HCT116 (cell line): Measurements from ENCODE around the gene ETFDH. TPM values are rescaled to one million over a fixed set of nuclear protein-coding genes. Genes with fewer than 3 reads are reported as not detected.

ENCODE experiments used
- ATAC-seq: fragments of 200-7000 bp; cut with Tn5 transposase; 2 replicates; pipeline ENCODE4 v1.9.1; 2020; ENCODE audit warnings: mild to moderate bottlenecking, moderate library complexity
- BruUV-seq: library from RNA; stranded (reverse); fragments of 400-500 nt; replicated peaks from 2 replicates; lab custom pipeline; 2021; lab: Mats Ljungman, UMichigan
- CTCF ChIA-PET: fragments of 300-600 bp; sonication (Branson Sonifier 250); formaldehyde crosslinking; loops from one replicate; lab custom pipeline; 2021; ENCODE audit warnings: antibody characterized with exemption; lab: Charles Lee
- POLR2A ChIA-PET: fragments of 300-600, 350-600 bp; sonication (Branson Sonifier 250); formaldehyde crosslinking; loops from one replicate; lab custom pipeline; 2021; ENCODE audit warnings: antibody characterized with exemption; lab: Charles Lee
- RAD21 ChIA-PET, 2 experiments: fragments of 300-600 bp; sonication (Branson Sonifier 250); formaldehyde crosslinking; loops; one replicate each; lab custom pipeline; 2023; ENCODE audit warnings: low total read pairs in 2 of 2; ENCODE audit not compliant: uncharacterized antibody in 2 of 2, unreplicated experiment in 2 of 2, low non-redundant PET in 1 of 2; lab: Charles Lee
- DNase-seq: peaks from one replicate; pipeline ENCODE4 v3.0.0-alpha.2; 2010; ENCODE audit warnings: low read depth, low spot score
- H2AFZ ChIP-seq: fragments of 200-600 bp; shearing (Covaris generic), sonication (generic); 2 replicates; pipeline ENCODE4 v1.6.1; 2017; ENCODE audit warnings: low read depth, mixed run types, mixed read lengths, antibody characterized with exemption, low read length; ENCODE audit not compliant: poor library complexity, severe bottlenecking
- H3K27ac ChIP-seq: 2 replicates; pipeline ENCODE4 v1.5.1; 2012; ENCODE audit warnings: low read depth, low read length
- H3K27me3 ChIP-seq: fragments of 200-600 bp; sonication (generic); 2 replicates; pipeline ENCODE4 v1.6.1; 2016; ENCODE audit warnings: mixed run types, low read length, mixed read lengths; ENCODE audit not compliant: insufficient read depth
- H3K36me3 ChIP-seq, 2 experiments: fragments of 200-500 bp in 1 of 2; fragments of 200-600 bp in 1 of 2; sonication (Bioruptor generic) in 1 of 2; sonication (generic) in 1 of 2; 2 replicates each; pipeline versions ENCODE4 v1.5.1 to v1.6.1; 2014 to 2016; ENCODE audit warnings: low read length in 2 of 2, inconsistent platforms in 1 of 2, mixed read lengths in 1 of 2, mixed run types in 1 of 2; ENCODE audit not compliant: insufficient read depth in 2 of 2, control insufficient read depth in 1 of 2
- H3K4me1 ChIP-seq, 2 experiments: fragments of 200-600 bp in 1 of 2; sonication (generic) in 1 of 2; 2 replicates each; pipeline versions ENCODE4 v1.5.1 to v1.6.1; 2012 to 2017; ENCODE audit warnings: low read length in 2 of 2, inconsistent platforms in 1 of 2, mild to moderate bottlenecking in 1 of 2, mixed read lengths in 1 of 2, mixed run types in 1 of 2, moderate library complexity in 1 of 2; ENCODE audit not compliant: insufficient read depth in 2 of 2, control insufficient read depth in 1 of 2
- H3K4me2 ChIP-seq: fragments of 200-600 bp; sonication (generic); 2 replicates; pipeline ENCODE4 v1.6.1; 2017; ENCODE audit warnings: mixed run types, low read length, mixed read lengths
- H3K4me3 ChIP-seq, 2 experiments: fragments of 200-600 bp in 1 of 2; sonication (generic) in 1 of 2; replicated peaks in 1 of 2; 2 replicates each; pipeline ENCODE4 v1.5.1; 2011 to 2016; ENCODE audit warnings: low read length in 2 of 2, control low read depth in 1 of 2, low read depth in 1 of 2, mild to moderate bottlenecking in 1 of 2, mixed read lengths in 1 of 2, mixed run types in 1 of 2
- H3K79me2 ChIP-seq: fragments of 200-600 bp; sonication (generic); 2 replicates; pipeline ENCODE4 v1.6.1; 2017; ENCODE audit warnings: mild to moderate bottlenecking, mixed run types, low read length, moderate library complexity, mixed read lengths; ENCODE audit not compliant: insufficient read depth
- H3K9ac ChIP-seq: fragments of 200-600 bp; sonication (generic); 2 replicates; pipeline ENCODE4 v1.6.1; 2016; ENCODE audit warnings: low read length, mixed read lengths
- H3K9me2 ChIP-seq: fragments of 200-600 bp; sonication (generic), shearing (Covaris generic); 2 replicates; pipeline ENCODE4 v1.6.1; 2017; ENCODE audit warnings: mixed run types, mild to moderate bottlenecking, moderate library complexity; ENCODE audit not compliant: insufficient read depth
- H3K9me3 ChIP-seq, 2 experiments: fragments of 200-500 bp in 1 of 2; fragments of 200-600 bp in 1 of 2; sonication (Bioruptor generic) in 1 of 2; sonication (generic) in 1 of 2; 2 replicates each; pipeline ENCODE4 v1.6.1; 2014 to 2017; ENCODE audit warnings: low read length in 2 of 2, mixed read lengths in 2 of 2, inconsistent platforms in 1 of 2, low read depth in 1 of 2, mild to moderate bottlenecking in 1 of 2, mixed run types in 1 of 2, moderate library complexity in 1 of 2; ENCODE audit not compliant: control insufficient read depth in 1 of 2, insufficient read depth in 1 of 2
- H4K20me1 ChIP-seq: fragments of 200-600 bp; sonication (generic), shearing (Covaris generic); 2 replicates; pipeline ENCODE4 v1.6.1; 2017; ENCODE audit warnings: mixed run types, mild to moderate bottlenecking, moderate library complexity; ENCODE audit not compliant: insufficient read depth
- CBX3 ChIP-seq: IDR thresholded peaks from 2 replicates; pipeline ENCODE4 v1.6.1; 2012; ENCODE audit warnings: low read depth
- CEBPB ChIP-seq: IDR thresholded peaks from 2 replicates; pipeline ENCODE4 v1.6.1; 2012; ENCODE audit warnings: low read depth
- EGR1 ChIP-seq: IDR thresholded peaks from 2 replicates; pipeline ENCODE4 v1.6.1; 2012; ENCODE audit warnings: low read depth
- EZH2 ChIP-seq: fragments of 200-600 bp; sonication (generic); IDR thresholded peaks from 2 replicates; pipeline ENCODE4 v1.6.1; 2017; ENCODE audit warnings: antibody characterized with exemption, mixed run types
- FOSL1 ChIP-seq: IDR thresholded peaks from 2 replicates; pipeline ENCODE4 v1.6.1; 2012; ENCODE audit warnings: low read depth
- JUND ChIP-seq: IDR thresholded peaks from 2 replicates; pipeline ENCODE4 v1.6.1; 2012
- MAX ChIP-seq: IDR thresholded peaks from 2 replicates; pipeline ENCODE4 v1.6.1; 2012
- POLR2A ChIP-seq: IDR thresholded peaks from 2 replicates; pipeline ENCODE4 v1.7.0; 2011; ENCODE audit warnings: borderline replicate concordance; ENCODE audit not compliant: insufficient read depth, insufficient read length; ENCODE audit errors: extremely low read depth
- RAD21 ChIP-seq: IDR thresholded peaks from 2 replicates; pipeline ENCODE4 v1.6.1; 2012; ENCODE audit warnings: low read depth, mild to moderate bottlenecking
- REST ChIP-seq: IDR thresholded peaks from 2 replicates; pipeline ENCODE4 v1.6.1; 2012; ENCODE audit warnings: low read depth
- SIN3A ChIP-seq: IDR thresholded peaks from 2 replicates; pipeline ENCODE4 v1.6.1; 2012; ENCODE audit warnings: low read depth
- SP1 ChIP-seq: IDR thresholded peaks from 2 replicates; pipeline ENCODE4 v1.6.1; 2012; ENCODE audit warnings: low read depth
- SRF ChIP-seq: IDR thresholded peaks from 2 replicates; pipeline ENCODE4 v1.6.1; 2012; ENCODE audit warnings: low read depth
- TCF7L2 ChIP-seq: IDR thresholded peaks from 2 replicates; pipeline ENCODE4 v1.7.0; 2011; ENCODE audit warnings: borderline replicate concordance, inconsistent platforms; ENCODE audit not compliant: insufficient read depth, insufficient read length; ENCODE audit errors: extremely low read depth
- YY1 ChIP-seq: IDR thresholded peaks from 2 replicates; pipeline ENCODE4 v1.6.1; 2011; ENCODE audit warnings: low read length, low read depth, moderate library complexity, mild to moderate bottlenecking; ENCODE audit not compliant: insufficient replicate concordance; ENCODE audit errors: extremely low read depth
- ZBTB33 ChIP-seq: IDR thresholded peaks from 2 replicates; pipeline ENCODE4 v1.6.1; 2011; ENCODE audit warnings: mild to moderate bottlenecking, low read length, moderate library complexity; ENCODE audit not compliant: insufficient replicate concordance; ENCODE audit errors: extremely low read depth
- ZFX ChIP-seq: fragments of 450-650 bp; IDR thresholded peaks from 2 replicates; pipeline ENCODE4 v1.6.1; 2017
- ZNF274 ChIP-seq: fragments of 200-500 bp; sonication (Bioruptor generic); IDR thresholded peaks from 2 replicates; pipeline ENCODE4 v1.6.1; 2014; ENCODE audit warnings: mild to moderate bottlenecking, low read depth, low read length, inconsistent platforms
- intact Hi-C: fragments of 100-400 bp; cut with micrococcal nuclease; formaldehyde crosslinking; loops from 2 replicates; pipeline ENCODE4 v1.10.0; 2022
- total RNA-seq: library from RNA; stranded (reverse); gene quantifications from one replicate; pipeline ENCODE4 v1.2.1, GENCODE V29; 2021; ENCODE audit not compliant: unreplicated experiment

ETFDH gene
- total RNA-seq, 1 experiment from 2014 or later, result 22.2 TPM

- TF ChIP-seq REST (no peak), YY1 (no peak), TCF7L2 (no peak), SRF (no peak), ZNF274 (no peak), FOSL1 (no peak), ZFX (no peak), JUND (no peak), CBX3 (no peak), EZH2 (no peak), RAD21 (no peak)
Observed at GRCh38 chr4:158656439-158656838, 15.7 kb upstream of the ETFDH start (continued).

GRCh38 chr4:158657291-158657690, 14.8 kb upstream of the ETFDH start:
- no peaks in the 10 kb centered on the region for H3K27me3 ChIP-seq
- BruUV-seq, result no TSS peak
- POLR2A ChIA-PET, result no interaction called here
- TF ChIP-seq ZNF274 (no peak), REST (no peak), ZBTB33 (no peak), SP1 (no peak), CEBPB (no peak), SIN3A (no peak), MAX (no peak), EZH2 (no peak), EGR1 (no peak), JUND (no peak), POLR2A (no peak)

More at GRCh38 chr4:158657291-158657690, 14.8 kb upstream of the ETFDH start:
- no peaks in the 10 kb centered on the region for H3K9me2 ChIP-seq
- no peak overlapping the region for H3K4me3 ChIP-seq
- DNase-seq, result no peak
- no peak overlapping the region for H3K27ac ChIP-seq
- H3K9me3 ChIP-seq, result no peaks in the 10 kb centered on the region
- H3K4me2 ChIP-seq, result no peak overlapping the region
- intact Hi-C loops, result no loop called here
- RAD21 ChIA-PET, result no interaction called here
- H4K20me1 ChIP-seq, result no peaks in the 10 kb centered on the region
- no peak for ATAC-seq
- no peaks in the 10 kb centered on the region for H3K79me2 ChIP-seq
- H3K4me1 ChIP-seq, result no peaks in the 10 kb centered on the region
- CTCF ChIA-PET, result interaction anchor here (1.7 kb wide), 1 partner anchor 10 kb away, joined by 5 read pairs; no protein-coding TSS in a partner anchor
- no peak overlapping the region for H3K9ac ChIP-seq
- H3K36me3 ChIP-seq, result no peaks in the 10 kb centered on the region
- no peak overlapping the region for H2AFZ ChIP-seq
